CD4-positive, alpha-beta T cell treated with Interferon alpha-2 for 1 hour (primary cell): ENCODE measurements around the gene PABPN1.

Source experiments
- DNase-seq, 2 donors: peaks; one replicate each; pipeline ENCODE4 v3.0.0-alpha.2; 2020 to 2022

The PABPN1 gene

DNA sequence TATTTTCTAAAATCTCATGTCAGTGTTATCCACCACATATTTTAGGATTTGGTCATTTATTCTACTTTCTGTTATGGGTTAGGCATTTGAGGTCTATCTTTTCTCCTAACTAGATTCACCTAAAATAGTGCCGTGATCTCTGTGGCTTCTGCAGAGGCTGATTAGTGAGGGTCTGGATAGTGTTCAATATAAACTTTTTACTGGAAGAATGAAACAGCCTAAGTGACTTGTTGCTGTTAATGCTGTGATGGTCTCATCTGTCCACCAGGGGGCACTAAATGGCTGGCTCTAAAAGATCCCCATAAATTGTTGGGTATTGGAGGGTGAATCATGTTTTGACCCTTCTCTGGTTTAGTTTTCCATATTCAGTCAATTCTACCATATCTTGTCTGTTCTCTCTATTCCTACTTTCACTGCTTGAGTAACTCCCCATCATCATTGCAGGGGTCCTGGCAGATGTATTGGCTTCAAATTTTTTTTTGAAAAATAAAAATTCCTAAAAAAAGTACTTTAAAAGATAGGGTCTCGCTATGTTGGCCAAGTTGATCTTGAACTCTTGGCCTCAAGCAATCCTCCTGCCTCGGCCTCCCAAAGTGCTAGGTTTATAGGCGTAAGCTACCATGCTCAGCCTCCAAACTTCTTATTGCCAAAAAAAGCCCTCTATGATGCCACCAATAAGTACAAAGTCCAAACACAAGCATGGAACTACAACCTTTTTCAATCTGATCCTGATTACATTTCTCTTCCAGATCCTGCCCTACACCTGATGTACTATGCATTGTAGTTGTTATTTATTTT lies 6.9 kb downstream of the PABPN1 start:
- peak; percentile 66 to 76 for DNase-seq

DNA sequence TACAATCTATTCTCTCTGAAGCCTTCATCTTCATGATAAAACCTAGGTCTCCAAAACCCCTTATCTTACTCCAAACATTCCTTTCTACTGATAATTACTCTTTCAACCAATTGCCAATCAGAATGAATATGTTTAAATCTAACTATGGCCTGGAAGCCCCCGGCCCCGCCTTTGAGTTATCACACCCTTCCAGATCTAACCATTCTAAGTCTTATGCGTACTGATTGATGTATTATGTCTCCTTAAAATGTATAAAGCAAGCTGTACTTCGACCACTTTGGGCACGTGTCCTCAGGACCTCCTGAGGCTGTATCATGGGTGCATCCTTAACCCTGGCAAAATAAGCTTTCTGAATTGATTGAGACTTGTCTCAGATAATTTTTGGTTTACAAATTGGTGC lies 14.4 kb downstream of the PABPN1 start:
- no peak for DNase-seq

DNA sequence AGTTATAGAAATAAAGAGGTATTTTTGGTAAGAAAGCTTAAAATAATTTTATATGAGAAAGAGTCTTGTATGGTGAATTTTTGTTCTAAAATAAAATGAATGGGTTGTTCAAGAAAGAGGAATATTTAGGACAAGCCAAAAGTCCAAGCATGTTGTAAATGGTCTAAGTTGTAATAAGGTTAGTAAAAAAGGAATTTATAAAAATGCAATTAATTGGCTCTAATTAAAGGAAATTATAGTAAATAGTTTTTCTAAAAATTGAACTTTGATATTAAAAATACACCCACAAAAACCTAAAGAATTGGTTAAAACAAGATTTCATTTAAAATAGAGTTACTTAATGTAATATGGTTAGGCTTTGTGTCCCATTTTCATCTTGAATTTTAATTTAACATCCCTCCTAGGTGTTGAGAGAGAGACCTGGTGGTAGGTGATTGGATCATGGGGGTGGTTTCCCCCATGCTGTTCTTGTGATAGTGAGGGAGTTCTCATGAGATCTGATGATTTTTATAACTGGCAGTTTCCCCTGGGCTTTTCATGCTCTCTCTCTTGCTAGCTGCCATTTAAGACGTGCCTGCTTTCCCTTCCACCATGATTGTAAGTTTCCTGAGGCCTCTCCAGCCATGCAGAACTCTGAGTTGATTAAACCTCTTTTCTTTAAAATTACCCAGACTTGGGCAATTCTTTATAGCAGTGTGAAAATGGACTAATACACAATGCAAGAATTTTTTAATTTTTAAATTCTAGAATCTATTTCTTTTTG lies 18.4 kb downstream of the PABPN1 start:
- no peak for DNase-seq

DNA sequence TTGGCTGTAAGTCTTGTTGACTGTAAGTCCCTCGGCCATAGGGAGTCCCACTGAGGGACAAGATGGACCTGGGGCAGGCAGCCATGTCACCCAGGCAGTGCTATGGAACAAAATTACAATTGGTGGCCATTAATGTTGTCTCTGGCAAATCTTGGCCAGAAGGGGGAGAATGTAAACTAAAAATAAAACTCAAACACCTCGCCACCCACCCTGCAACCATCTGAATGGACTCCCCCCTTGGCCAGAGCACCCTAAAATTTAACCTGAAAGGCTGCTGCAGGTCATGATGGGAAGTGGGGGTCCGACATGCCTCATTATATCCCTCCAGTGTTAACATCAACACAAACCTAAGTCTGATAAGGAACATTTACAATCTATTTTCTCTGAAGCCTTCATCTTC lies 23.2 kb downstream of the PABPN1 start:
- no peak for DNase-seq

DNA sequence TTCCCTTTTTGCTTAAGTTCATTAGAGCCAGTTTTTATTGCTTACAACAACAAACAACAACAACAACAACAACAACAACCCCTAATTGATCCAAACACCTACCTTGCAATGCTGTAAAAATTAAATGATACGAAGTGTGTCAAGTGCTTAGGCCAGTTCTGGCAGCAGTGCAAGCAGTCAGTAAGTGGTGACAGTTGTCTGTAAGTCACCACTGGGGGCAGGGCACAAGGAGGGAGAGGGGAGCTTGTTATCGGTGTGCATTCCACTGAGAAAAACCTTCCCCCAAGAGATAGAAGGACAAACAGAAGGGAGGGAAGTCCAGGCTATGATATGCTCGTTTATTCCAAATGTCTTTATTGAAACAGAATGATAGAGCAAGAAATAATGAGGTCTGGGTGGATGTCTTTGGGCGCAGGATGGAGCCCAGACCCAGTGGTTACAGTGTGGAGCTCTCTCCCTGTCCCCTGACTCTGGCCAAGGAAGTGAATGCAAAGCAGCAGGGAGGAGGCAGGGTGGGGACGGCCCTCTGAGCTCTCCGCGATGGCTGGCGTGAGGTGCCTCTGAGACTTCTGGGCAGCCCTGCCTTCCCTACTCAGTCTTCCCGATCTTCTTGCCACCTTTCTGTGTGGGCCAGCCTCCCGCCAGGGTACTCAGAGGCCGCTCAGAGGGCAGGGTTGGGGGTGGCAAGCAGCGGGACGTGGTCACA lies 24.9 kb downstream of the PABPN1 start:
- DNase-seq, result no peak

DNA sequence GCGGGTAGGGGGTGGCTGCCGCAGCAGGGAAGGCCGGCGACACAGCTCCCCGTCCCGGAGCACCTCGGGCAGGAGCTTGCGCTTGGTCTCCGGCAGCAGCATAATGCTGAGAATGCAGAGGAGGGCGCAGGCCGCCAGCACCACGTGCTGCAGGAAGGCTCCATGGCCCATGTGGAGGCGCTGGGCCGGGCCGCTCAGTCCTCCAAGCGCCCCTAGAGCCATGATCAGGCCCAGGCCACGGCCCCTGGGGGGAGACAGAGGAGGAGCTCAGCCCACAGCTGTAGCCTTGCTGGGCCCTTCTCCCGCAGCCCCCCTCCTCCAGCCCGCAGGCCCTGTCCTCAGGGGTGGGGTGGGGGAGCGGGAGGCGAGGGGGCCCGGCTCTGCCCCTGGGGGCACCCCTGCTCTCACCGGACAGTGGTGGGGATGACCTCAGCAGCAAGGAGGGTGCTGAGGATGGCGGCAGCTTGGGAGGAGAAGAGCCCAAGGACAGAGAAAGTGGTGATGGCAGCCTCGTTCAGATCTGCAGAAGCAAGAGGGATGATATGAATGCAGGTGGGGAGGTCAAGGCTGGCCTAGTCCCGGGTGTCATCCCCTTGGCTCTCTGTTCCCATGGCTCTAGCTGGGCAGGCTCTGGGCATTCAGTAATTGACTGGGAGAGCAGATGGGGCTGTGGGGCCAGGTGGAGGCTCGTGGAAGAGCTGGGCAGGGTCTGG lies 25.6 kb downstream of the PABPN1 start:
- no peak for DNase-seq

DNA sequence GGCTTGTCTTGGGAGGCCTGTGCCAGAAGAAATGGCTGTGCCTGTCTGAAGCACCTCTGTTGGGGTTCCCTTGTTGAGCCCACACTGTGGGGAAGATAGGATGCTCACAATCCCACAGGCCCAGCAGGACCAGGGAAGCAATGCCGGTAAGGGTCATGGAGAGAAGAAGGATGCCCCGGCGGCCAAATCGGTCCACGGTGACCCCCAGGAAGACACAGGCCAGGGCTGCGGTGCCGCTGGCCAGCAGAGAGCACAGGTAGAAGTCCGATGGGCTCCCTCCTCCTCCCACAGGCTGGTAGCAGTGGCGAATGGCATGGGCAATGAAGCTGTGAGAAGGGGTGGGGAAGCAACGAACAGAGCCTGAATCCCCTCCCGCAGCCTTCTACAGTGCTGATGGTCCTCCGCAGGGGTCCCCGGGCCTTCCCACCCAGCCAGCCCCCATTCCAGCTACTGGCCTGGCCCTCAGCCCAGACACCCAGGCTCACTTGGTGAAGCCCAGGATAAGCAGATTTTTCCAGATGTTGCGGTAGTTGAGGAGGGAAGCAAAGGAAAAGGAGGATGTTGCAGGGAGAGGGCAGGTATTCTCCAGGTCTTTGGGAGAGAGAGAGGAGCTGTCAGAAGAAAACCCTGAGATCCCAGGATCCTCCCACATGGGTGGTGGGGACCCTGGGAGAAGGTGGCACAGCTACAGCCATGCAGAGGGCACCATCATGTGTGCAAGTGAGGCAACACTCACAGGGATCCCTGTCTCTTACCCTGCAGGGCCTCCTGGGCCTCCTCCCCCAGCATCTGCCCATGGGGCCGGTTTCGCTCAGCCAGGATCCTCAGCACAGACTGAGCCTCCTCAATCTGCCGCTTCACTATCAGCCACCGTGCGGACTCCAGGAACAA lies 26.4 kb downstream of the PABPN1 start:
- no peak for DNase-seq

DNA sequence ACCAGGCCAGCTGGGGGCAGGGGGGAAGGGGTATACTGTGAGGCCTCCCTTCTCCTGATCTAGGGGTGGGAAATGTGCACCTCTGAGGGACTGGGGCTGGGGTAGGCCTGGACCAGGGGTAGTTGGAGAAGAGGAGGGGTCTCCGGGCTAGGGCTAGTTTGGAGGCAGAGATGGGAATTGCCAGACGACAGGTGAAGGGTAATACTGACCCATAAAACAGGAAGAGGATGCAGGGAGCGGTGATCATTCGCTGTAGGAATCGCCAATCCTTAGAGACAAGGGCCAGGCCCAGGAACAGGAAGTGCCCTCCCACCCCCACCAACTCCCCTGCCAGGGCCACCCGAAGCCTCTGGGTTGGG lies 27.0 kb downstream of the PABPN1 start:
- DNase-seq, result no peak

DNA sequence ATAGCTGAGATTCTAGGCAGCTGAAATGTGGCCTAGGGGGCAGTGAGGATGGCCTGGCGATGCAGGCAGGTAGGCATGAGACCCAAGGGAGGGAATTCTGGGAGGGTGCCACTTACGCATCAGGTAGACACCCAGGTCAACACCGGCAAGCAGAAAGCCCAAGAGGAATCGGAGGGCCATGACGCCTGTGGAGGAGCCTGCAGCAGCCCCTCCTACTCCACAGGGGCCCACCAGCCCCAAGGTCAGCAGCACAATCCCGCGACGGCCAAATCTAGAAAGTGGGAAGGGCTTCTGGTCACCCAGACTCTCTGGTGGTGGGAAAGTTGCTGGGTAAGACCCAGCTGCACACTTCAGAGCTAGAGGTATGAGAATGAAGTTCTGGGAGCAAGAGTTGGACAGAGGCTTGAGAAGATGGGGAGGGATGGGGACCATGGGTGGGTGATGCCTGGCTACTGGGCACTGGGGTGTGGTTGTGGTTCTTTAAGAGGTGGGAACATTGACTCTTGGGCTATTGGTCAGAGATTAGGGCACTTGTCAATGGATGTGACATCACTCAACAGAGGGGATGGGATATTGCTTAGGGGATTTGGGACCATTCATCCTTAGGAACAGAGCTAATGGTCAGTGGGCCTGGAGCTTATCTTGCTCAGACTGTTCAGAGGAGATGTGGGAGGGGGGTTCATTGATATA lies 28.0 kb downstream of the PABPN1 start:
- no peak for DNase-seq

DNA sequence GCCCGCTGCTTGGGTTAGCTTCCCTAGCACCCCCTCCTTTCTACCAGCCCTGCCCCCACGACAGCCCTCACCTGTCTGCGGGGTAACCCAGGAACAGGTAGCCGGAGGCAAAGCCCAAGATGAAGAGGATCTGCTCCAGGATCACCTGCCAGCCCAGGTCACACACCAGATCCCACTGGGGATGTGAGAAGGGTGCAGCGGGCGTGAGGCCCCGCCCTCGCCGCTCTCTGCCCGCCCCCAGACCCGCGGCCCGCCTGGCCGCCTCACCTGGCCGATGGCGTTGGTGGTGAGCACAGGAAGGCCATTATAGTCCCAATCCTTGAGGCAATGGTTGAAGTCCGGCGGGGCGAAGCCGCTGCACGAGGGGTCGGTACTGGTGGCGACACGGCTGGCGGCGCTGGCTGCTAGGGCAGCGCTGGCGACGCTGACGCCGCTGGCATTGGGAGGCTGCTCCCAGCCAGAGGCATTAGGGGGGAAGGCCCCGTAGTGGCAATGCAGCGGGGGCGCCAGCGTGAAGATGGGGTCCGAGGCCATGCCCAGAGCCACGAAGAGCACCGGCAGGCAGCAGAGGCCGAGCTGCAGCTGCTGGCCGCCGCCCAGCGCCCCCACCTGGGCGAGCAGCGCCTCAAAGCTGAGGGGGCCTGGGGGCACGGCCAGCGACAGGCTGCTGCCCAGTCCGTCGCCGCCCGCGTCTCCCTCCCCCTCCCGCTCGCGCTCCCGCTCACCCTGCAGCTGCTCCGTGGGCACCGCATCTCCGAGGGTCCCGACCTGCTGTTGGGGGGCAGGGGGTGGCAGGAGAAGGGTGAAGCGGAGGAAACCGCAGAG lies 30.6 kb downstream of the PABPN1 start:
- no peak for DNase-seq

DNA sequence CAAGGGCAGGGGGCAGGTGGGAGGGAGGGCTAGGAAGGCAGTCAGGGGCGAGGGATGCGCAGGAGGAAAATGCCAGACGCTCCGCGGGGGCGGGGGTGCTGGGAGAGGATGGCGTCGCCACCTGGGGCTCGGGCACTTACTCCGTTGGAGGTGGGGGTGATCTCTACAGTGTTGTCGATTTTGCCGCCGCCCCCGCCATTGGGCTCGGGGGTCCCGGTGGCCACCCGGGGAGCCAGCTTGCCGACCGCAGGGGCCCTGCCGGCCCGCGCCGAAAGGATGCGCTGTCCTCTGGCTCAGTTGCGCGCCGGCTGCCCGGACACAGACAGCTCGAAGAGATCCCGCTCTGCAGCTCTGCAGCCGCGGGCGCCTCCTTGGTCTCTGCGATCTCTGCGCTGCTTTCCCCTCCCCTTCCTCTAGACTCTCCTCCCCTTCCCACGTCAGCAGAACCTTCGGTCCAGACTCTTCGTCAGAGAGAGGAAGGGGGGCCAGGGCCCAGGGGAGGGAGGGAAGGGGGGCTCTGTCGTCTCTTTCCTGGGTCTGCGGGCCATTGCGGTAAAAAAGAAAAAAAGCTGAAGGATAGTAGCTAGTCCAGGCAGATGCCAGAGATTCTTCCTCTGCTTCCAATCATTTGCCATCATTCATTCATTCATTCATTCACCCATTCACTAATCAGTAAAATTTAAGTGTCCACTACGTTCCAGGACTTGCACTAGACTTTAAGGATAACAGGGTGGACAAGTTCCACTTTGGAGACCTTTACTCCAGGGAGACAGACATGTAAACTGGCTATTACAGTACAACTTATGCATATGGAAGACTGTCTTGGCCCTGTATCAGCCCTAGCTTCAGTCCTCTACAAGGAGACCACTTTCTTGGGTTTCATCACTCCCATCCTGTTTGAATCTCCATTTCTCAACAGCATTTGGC lies 31.5 kb downstream of the PABPN1 start, which contains the start of gene SLC22A17:
SLC22A17 (minus strand) TSS at position 382 of the 927 bp plus-strand sequence.
- peak; percentile 66 to 69 for DNase-seq

DNA sequence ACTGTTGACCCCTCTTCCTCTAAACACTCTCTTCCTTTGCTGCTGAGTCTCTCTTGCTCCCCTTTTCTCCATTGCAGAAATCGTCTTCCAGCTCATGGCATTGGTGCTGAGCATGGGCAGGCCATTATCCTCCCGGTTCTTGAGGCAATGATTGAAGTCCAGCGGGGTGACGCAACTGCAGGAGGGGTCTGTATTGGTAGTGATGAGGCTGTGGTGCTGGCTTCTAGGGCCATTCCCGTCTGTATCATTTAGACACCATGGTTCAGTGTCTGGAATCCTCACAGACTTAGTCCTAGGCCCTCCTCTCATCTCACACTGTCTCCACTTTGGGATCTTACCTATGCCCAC lies 32.1 kb downstream of the PABPN1 start:
- no peak for DNase-seq

DNA sequence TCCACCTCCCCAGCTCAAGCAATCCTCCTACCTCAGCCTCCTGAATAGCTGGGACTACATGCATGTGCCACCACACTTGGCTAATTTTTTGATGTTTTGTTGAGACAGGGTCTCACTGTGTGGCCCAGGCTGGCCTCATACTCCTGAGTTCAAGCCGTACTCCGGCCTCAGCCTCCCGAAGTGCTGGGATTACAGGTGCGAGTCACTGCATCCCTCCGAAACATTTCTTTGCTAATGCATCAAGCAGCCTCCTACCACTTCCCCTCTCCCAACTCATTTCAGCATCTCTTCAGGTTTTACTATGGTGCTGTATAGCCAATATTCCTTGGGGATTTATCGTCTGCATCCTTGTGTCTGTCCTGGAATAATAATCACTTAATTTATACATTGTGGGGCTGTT lies 33.7 kb downstream of the PABPN1 start:
- DNase-seq, result no peak

DNA sequence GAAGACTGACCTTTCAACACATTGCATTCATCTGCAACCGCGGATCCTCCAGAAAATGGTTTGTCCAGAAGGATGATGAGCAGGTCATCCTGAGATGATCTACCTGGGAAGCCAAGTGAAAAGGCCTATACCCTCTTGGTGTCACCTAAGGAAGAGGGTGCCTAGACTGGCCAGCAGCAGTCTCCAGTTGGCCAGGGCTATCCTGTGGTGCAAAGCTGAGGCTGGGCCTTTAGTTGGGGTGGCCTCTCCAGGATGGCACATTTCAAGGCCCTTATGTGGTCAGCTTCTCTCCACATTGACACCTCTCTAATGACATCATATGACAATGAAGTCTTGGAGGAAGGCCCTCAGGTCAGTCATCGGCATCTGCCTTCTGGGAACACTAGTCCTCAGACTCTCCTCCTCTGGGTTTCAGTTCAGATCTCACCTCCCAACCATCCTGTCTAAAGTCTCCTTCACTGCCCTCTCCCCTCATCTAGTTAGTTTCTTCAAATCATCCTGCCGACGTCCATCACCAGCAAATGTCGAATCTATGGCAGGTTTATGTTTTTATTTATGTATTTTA lies 34.7 kb downstream of the PABPN1 start:
- no peak for DNase-seq

DNA sequence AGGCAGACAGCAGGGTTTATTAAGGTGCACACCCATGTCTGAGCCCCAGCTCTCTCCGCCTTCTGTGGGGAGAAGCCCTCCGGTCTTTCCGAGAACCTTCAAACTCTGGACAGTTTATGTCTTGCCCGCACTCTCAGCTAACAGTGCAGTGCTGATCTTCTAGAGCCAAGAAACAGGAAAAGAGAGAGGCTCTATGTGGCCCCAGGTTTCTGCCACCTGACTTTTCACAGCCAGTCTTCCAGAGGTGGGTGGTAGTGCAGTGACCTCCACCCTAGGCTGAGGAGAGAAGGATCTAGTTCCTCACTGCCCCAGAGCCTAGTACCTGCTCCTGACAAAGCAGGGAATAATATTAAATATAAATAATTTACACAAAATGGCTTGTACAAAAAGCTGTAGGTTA lies 35.4 kb downstream of the PABPN1 start:
- DNase-seq, result no peak

DNA sequence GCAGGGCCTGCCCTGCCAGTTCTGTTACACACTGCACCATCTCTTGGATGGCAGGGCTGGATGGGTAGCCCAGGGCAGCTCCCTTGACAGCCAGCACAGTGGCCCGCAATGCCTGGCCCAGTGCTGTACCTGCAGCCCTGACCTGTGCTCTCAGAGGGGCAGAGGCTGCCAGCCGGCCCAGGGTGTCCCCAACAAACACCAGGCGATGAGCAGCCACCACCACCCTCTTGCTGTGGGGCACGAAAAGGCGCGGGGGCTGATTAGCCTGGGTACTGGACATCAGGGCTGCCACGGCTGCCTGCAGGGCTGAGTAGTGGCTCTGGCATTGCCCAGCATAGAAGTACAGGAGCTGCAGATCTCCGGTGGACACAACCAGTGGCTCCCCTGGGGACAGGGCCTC lies 36.0 kb downstream of the PABPN1 start:
- no peak for DNase-seq

DNA sequence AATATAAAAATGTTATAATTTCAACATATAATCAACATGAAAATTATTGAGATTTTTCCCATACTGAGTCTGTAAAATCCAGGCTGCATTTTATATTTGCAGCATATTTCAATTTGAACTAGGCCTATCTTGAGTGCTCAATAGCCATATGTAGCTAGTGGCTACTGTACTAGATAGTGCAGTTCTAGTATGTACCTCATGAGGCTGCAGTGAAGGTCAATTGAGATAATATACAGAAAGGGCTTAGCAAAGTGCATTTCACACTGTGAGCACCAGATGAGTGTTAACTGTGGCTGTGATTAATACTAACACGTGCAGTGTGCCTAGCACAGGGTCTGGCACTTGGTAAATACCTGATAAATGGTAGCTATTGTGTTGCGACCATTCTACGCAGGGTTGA lies 36.8 kb downstream of the PABPN1 start:
- no peak for DNase-seq

DNA sequence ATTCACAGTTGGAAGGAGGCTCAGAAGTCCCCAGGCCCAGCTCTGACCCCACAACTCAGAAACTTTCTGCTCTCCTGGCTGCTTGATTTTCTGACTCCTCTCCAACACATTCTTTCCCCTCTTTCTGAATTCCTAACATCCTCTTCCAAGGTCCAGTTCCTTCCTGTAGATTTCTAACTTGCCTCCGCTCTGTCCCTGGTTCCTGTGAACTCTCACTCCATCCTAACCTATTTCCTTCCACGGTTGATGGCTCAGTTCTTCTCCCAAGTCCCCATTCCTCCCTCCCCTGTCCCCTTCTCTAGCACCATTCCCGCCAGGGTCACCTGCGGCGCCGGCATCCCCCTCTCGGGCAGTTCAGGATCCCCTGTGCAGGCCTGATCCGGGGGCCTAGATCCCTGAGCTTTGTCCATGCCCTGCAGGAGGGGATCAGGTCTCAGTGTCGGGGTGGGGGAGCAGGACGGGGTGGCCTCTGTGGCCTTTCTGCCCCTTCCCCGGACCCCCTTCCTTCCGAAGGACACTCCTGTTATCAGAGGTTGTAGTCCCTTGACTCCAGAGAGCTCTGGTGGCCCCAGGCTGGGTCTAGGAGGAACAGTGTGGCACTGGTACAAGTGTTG lies 37.4 kb downstream of the PABPN1 start:
- DNase-seq, result no peak

DNA sequence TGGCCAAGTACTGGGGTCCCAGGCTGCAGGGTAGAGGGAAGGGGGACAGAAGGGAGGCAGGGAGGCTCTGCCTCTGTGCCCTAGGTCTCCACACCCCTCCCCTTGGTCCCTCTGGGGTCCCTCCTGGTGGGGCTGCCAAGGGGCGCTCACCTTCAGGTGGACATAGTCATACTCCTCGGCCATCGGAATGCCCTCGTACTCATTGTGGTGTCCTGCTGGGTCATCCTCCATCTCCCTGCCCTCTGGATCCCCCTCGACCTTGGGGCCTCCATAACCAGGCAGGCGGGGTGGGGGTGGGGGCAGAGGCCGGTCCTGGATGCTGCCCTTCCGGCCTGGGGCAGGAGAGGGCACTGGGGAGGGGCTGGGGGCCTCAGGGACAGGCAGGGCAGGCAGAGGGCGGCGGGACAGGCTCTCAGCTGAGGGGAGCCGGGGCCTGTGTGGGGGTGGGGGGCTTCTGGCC lies 37.9 kb downstream of the PABPN1 start:
- DNase-seq, result no peak
